Measurements from ENCODE around the gene DENND4A.
"Not testable (repeated sequence)": the region's sequence is repeated elsewhere in the genome, so short reads cannot be mapped to it uniquely, and the experiment has no call there.

The DENND4A gene

DNA sequence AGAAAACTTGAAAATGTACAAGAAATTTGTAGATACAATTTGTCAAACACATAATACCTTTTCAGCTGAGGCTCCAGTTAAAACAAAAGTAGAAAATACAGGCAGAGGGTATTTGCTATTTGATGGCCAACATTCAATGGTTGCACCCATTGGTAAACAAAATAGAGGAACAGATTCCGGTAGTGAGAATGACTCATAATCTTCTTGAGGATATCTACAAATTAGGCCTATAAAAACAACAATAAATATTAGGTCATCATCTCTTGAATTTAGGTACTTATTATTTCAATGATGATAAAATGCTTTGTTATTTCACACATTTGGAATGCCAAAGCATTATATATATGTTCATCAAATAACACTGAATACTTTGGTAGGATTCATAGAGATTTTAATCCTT, 53.4 kb downstream of the DENND4A start:
- TF ChIP-seq, protein P1, sequence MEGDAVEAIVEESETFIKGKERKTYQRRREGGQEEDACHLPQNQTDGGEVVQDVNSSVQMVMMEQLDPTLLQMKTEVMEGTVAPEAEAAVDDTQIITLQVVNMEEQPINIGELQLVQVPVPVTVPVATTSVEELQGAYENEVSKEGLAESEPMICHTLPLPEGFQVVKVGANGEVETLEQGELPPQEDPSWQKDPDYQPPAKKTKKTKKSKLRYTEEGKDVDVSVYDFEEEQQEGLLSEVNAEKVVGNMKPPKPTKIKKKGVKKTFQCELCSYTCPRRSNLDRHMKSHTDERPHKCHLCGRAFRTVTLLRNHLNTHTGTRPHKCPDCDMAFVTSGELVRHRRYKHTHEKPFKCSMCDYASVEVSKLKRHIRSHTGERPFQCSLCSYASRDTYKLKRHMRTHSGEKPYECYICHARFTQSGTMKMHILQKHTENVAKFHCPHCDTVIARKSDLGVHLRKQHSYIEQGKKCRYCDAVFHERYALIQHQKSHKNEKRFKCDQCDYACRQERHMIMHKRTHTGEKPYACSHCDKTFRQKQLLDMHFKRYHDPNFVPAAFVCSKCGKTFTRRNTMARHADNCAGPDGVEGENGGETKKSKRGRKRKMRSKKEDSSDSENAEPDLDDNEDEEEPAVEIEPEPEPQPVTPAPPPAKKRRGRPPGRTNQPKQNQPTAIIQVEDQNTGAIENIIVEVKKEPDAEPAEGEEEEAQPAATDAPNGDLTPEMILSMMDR (IDR thresholded peaks at IDR 0.05; ENCODE audit: insufficient read depth, low read depth, low read length, missing control alignments): no peak
- no peak overlapping the region for H3K4me3 ChIP-seq (ENCODE audit: low read depth, low read length)
- DNase-seq (ENCODE audit: low read depth): no peak

DNA sequence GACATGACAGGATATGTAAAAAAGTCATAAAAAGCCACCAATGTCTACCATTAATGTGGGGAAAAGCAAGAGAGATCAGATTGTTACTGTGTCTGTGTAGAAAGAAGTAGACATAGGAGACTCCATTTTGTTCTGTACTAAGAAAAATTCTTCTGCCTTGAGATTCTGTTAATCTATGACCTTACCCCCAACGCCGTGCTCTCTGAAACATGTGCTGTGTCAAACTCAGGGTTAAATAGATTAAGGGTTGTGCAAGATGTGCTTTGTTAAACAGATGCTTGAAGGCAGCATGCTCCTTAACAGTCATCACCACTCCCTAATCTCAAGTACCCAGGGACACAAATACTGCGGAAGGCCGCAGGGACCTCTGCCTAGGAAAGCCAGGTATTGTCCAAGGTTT, 58.5 kb downstream of the DENND4A start:
- not testable (repeated sequence) for H3K4me3 ChIP-seq (ENCODE audit: low read depth, low read length); DNase-seq (ENCODE audit: low read depth)

DNA sequence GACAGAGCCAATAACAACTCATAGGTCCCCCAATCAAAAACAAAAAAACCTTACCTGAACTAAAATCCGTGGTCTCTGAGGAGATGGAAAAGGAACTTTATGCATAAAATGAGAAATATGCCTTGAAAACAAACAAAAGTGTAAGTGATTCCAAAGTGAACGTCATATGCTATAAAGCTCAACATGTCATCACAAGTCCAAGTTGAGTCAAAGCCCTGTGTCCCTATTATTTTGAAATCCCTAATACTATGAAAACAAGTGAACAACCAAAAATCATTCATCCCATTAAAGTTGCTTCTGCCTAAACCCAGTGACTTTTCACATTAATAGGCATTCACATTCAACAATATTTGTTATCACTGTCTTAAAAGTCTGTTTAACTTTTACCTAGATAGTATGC, 59.4 kb downstream of the DENND4A start:
- TF ChIP-seq, protein P1 (IDR thresholded peaks at IDR 0.05; ENCODE audit: insufficient read depth, low read depth, low read length, missing control alignments): no peak
- no peak for DNase-seq (ENCODE audit: low read depth)
- H3K4me3 ChIP-seq (ENCODE audit: low read depth, low read length): no peak overlapping the region

DNA sequence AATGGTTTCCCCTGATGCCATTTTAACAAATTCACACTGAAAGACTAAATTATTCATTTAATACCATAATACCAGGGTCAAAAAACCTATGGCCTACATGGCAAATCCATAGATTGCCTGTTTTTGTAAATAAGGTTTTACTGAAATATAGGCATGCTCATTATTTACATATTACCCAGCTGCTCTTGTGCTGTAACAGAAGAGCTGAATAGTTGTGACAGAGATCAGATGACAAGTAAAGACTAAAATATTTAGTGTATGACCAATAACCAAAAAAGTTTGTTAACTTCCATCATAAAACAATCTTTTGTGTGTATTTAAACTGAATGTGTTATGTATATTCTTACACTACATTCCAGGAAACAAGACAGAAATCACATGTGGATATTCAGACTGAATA, 60.2 kb downstream of the DENND4A start:
- no peak for DNase-seq (ENCODE audit: low read depth)
- no peak overlapping the region for H3K4me3 ChIP-seq (ENCODE audit: low read depth, low read length)
- TF ChIP-seq, protein P1 (IDR thresholded peaks at IDR 0.05; ENCODE audit: insufficient read depth, low read depth, low read length, missing control alignments): no peak

DNA sequence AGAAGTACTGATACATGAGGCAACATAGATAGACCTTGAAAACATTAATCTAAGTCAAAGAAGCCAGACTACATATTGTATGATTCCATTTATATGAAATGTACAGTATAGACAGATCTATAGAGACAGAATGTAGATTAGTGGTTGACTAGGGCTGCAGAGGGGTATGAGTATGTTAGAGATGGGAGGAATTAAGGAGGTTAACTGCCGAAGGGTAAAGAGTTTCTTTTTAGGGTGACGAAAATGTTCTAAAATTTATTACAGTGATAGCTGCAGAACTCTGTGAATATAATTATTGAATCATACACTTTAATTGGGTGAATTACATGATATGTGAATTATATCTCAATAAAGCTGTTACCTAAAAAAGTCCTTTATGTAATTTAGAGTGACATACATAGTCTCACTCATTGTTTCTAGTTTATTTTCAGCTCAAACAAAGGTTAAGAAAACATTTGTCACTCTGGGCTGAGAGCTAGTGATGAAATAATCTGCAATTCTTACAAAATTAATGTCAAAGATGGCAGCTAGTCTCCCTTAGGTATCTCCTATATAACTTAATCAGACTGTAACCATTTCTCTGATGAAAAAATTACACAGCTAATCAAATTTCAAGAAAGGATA, 61.4 kb downstream of the DENND4A start:
- TF ChIP-seq, protein P1 (IDR thresholded peaks at IDR 0.05; ENCODE audit: insufficient read depth, low read depth, low read length, missing control alignments): no peak
- no peak overlapping the region for H3K4me3 ChIP-seq (ENCODE audit: low read depth, low read length)
- no peak for DNase-seq (ENCODE audit: low read depth)

DNA sequence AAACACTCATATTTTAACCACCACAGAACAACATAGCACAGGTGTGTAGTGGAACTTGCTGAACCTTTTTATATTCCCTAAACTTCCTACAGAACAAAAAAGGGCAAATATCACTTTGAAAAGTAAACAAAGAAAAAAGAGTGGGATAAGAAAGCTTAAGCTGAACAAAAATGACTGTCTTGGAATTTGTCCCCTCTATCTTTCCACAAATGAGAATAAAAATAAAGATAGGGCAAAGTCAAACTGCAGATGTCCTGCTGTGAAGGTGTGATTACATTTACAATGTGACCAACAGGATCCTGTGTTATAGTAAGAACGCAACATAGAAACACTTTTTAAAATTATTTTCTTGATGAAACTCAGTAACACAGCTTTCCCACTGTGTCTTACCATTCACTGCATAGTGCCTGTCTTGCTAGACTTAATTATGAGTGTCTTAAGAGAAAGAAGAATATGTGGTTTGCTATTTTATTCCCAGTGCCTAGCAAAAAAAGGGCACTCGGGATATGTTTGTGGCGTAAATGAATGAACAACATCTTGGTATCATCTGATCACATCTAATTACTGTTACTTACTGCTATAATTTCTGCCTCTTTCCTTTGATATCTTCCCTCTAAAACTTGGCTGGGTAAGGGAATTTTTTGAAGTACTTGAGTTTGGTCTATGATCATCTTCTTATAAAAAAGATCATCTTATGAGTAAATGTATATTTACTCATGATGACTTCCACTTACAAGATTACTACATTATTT, 67.5 kb downstream of the DENND4A start:
- TF ChIP-seq, protein P1 (IDR thresholded peaks at IDR 0.05; ENCODE audit: insufficient read depth, low read depth, low read length, missing control alignments): no peak
- DNase-seq (ENCODE audit: low read depth): no peak

DNA sequence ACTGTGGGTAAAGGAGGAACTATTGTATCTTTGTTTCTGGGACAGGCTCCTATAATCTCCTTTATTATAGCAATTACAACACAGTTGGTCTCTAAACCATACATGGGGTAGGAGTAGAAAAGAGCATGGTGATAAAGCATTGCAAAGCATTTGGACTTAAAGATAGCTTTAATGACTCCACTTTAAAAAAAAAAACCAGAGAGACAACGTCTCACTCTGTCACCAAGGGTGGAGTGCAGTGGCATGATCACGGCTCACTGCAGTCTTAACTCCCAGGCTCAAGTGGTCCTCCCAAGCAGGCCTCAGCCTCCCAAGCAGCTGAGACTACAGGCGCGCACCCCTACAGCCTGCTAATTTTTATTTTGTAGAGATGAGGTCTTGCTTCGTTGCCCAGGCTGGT, 68.2 kb downstream of the DENND4A start:
- TF ChIP-seq, protein P1 (IDR thresholded peaks at IDR 0.05; ENCODE audit: insufficient read depth, low read depth, low read length, missing control alignments): no peak
- H3K4me3 ChIP-seq (ENCODE audit: low read depth, low read length): no peak overlapping the region
- no peak for DNase-seq (ENCODE audit: low read depth)

More for the DNA sequence above, 67.5 kb downstream of the DENND4A start:
- no peak overlapping the region for H3K4me3 ChIP-seq (ENCODE audit: low read depth, low read length)
